ENCODE data around the gene SLC49A3. TPM values are rescaled to one million over a fixed set of nuclear protein-coding genes. Genes with fewer than 3 reads are reported as not detected.
"Not testable (repeated sequence)": the region's sequence is repeated elsewhere in the genome, so short reads cannot be mapped to it uniquely, and the experiment has no call there.

SLC49A3 gene
- total RNA-seq, 1 donor from 2014 or later: 19.9 TPM

DNA sequence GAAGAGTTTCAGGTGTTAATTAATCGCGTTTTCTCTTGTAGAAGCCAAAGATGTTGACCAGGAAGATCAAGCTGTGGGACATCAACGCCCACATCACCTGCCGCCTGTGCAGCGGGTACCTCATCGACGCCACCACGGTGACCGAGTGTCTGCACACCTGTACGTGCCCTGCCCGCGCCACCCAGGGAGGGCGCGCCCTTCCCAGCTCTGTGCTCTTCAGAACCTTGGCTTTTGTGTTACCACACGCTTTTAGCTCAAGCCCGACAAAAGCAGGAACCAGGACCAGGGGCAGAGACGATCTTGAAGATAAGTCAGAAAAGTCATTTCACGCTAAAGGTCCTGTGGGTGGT is 44.7 kb upstream of the SLC49A3 start:
- Mint-ChIP-seq H3K27ac (ENCODE audit: unreplicated experiment) (no peak overlapping the region), H3K36me3 (ENCODE audit: low read depth, unreplicated experiment) (peaks cover 40% of the 10 kb centered on the region), H3K4me1 (ENCODE audit: unreplicated experiment) (peaks cover 2% of the 10 kb centered on the region), H3K4me3 (ENCODE audit: unreplicated experiment) (peak overlapping the region; percentile 27), H3K27me3 (ENCODE audit: unreplicated experiment) (peaks cover 7% of the 10 kb centered on the region), H3K9me3 (ENCODE audit: unreplicated experiment) (no peaks in the 10 kb centered on the region)
- no peak for DNase-seq (ENCODE audit: low spot score)
- TF ChIP-seq, protein P1, sequence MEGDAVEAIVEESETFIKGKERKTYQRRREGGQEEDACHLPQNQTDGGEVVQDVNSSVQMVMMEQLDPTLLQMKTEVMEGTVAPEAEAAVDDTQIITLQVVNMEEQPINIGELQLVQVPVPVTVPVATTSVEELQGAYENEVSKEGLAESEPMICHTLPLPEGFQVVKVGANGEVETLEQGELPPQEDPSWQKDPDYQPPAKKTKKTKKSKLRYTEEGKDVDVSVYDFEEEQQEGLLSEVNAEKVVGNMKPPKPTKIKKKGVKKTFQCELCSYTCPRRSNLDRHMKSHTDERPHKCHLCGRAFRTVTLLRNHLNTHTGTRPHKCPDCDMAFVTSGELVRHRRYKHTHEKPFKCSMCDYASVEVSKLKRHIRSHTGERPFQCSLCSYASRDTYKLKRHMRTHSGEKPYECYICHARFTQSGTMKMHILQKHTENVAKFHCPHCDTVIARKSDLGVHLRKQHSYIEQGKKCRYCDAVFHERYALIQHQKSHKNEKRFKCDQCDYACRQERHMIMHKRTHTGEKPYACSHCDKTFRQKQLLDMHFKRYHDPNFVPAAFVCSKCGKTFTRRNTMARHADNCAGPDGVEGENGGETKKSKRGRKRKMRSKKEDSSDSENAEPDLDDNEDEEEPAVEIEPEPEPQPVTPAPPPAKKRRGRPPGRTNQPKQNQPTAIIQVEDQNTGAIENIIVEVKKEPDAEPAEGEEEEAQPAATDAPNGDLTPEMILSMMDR (IDR thresholded peaks at IDR 0.05; ENCODE audit: unreplicated experiment): no peak

DNA sequence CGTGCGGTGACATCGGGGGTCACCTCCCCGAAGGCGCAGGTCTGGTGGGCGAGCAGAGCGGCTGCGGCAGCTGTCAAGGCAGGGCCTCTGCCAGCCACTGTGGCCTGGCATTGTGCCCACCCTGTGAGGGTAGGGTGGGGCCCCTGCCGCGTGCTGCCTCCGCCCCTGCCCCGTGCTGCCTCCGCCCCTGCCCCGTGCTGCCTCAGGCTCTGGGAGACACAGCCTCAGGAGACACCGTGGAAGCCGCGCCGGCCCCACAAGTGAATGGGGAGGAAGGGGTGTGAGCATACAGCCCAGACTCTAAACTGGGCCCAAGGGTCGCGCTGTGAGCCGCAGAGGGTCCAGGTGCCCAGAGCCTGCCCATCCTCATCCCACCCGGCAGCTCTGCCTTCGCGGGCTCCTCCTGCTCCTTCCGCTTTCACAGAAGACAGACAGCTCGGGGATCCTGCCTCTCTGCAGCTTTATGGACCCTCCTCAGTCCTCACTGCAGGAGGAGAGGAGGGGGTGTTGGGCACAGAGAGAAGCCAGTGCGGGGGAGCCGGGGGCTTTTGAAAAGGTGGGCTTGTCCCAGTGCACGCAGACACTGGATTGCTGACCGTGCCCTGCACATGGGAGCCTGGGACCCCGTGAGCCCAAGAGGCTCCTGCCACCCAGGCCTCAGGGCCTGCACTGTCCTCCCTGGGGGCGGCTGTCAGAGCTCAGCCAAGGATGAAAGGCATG is 44.1 kb upstream of the SLC49A3 start:
- TF ChIP-seq, protein P1 (IDR thresholded peaks at IDR 0.05; ENCODE audit: unreplicated experiment): no peak
- Mint-ChIP-seq H3K36me3 (ENCODE audit: low read depth, unreplicated experiment) (peaks cover 37% of the 10 kb centered on the region), H3K27ac (ENCODE audit: unreplicated experiment) (no peak overlapping the region), H3K4me3 (ENCODE audit: unreplicated experiment) (peak overlapping the region; percentile 27), H3K4me1 (ENCODE audit: unreplicated experiment) (peaks cover 2% of the 10 kb centered on the region), H3K9me3 (ENCODE audit: unreplicated experiment) (no peaks in the 10 kb centered on the region), H3K27me3 (ENCODE audit: unreplicated experiment) (peaks cover 7% of the 10 kb centered on the region)
- DNase-seq (ENCODE audit: low spot score): no peak

DNA sequence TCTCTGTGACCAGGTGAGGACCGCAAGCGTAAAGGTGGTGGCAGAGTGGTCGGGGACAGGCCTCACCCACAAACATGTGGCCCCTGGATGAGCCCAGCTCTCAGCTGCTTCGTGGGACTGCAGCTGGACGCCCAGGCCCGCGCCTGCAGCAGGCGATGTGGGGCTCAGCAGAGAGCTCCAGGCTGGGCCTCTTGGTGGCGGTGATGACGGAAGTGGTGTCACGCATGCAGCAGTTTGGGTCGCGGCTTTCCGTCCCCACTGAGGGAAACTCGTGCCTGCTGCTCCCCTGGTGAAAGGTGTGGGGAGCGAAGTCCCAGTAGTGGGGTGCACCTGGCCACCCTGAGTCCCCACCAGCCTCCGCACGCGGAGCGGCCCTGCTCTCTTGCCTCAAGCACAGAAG is 43.5 kb upstream of the SLC49A3 start:
- TF ChIP-seq, protein P1 (IDR thresholded peaks at IDR 0.05; ENCODE audit: unreplicated experiment): no peak

DNA sequence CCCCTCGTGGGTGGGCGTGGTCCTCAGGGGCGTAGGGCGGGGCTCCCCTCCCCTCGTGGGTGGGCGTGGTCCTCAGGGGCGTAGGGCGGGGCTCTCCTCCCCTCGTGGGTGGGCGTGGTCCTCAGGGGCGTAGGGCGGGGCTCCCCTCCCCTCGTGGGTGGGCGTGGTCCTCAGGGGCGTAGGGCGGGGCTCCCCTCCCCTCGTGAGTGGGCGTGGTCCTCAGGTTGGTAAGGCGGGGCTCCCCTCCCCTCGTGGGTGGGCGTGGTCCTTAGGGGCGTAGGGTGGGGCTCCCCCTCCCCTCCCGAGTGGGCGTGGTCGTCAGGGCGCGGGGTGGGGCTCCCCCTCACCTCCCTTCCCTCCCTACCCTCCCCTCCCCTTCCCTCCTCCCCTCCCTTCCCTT is 43.0 kb upstream of the SLC49A3 start:
- not testable (repeated sequence) for H3K27me3 Mint-ChIP-seq (ENCODE audit: unreplicated experiment); H3K4me3 Mint-ChIP-seq (ENCODE audit: unreplicated experiment); H3K4me1 Mint-ChIP-seq (ENCODE audit: unreplicated experiment); H3K27ac Mint-ChIP-seq (ENCODE audit: unreplicated experiment); DNase-seq (ENCODE audit: low spot score); H3K9me3 Mint-ChIP-seq (ENCODE audit: unreplicated experiment)
- H3K36me3 Mint-ChIP-seq (ENCODE audit: low read depth, unreplicated experiment): peaks cover 28% of the 10 kb centered on the region

More for the DNA sequence above, 43.5 kb upstream of the SLC49A3 start:
- Mint-ChIP-seq H3K9me3 (ENCODE audit: unreplicated experiment) (no peaks in the 10 kb centered on the region), H3K27ac (ENCODE audit: unreplicated experiment) (no peak overlapping the region), H3K27me3 (ENCODE audit: unreplicated experiment) (peaks cover 7% of the 10 kb centered on the region), H3K4me3 (ENCODE audit: unreplicated experiment) (no peak overlapping the region), H3K36me3 (ENCODE audit: low read depth, unreplicated experiment) (peaks cover 31% of the 10 kb centered on the region), H3K4me1 (ENCODE audit: unreplicated experiment) (peaks cover 2% of the 10 kb centered on the region)
- no peak for DNase-seq (ENCODE audit: low spot score)

DNA sequence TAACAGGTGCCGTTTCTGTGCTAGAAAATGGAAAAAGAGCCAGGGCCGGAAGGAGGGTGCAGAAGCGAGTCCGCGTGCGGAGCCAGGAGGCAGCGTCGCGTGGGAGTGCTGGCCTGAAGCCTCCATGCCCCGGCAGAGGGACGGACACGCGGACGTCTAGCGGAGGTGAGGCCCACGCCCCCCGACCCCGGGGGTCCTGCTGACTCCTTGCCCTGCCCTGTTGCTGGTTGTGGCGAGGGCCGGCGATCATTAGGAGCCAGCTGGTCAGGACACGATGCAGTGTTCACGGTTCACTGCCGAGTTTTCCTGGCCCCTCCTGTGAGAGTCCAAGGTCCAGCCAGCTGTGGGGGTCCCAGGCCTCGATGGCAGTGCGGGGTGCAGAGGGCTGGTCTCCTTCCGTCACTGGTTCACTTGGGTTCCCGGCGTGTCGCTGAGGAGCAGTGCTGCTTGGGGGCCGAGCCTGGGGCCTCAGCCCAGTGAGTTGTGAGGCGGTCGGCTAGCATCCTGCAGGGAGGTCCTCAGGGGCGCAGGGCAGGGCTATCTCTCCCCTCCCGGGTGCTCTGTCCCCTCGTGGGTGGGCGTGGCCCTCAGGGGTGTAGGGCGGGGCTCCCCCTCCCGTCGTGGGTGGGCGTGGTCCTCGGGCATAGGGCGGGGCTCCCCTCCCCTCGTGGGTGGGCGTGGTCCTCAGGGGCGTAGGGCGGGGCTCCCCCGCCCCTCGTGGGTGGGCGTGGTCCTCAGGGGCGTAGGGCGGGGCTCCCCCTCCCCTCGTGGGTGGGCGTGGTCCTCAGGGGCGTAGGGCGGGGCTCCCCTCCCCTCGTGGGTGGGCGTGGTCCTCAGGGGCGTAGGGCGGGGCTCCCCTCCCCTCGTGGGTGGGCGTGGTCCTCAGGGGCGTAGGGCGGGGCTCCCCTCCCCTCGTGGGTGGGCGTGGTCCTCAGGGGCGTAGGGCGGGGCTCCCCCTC is 42.3 kb upstream of the SLC49A3 start:
- H3K36me3 Mint-ChIP-seq (ENCODE audit: low read depth, unreplicated experiment): peaks cover 28% of the 10 kb centered on the region
- H3K4me1 Mint-ChIP-seq (ENCODE audit: unreplicated experiment); DNase-seq (ENCODE audit: low spot score); H3K9me3 Mint-ChIP-seq (ENCODE audit: unreplicated experiment): not testable (repeated sequence)
- peak overlapping the region; percentile 68 for H3K4me3 Mint-ChIP-seq (ENCODE audit: unreplicated experiment)
- peaks cover 10% of the 10 kb centered on the region for H3K27me3 Mint-ChIP-seq (ENCODE audit: unreplicated experiment)
- peak overlapping the region; percentile 36 for H3K27ac Mint-ChIP-seq (ENCODE audit: unreplicated experiment)
